PC-3 (cell line): Measurements from ENCODE around the gene AURKB.

ENCODE experiments used
- CTCF ChIP-seq: fragments of 300-600 bp; sonication (generic); conservative IDR thresholded peaks from 2 replicates; pipeline ENCODE4 v1.5.1; 2017; ENCODE audit warnings: antibody characterized with exemption, low read depth, mild to moderate bottlenecking, low read length
- EZH2 ChIP-seq: fragments of 300-600 bp; sonication (generic); IDR thresholded peaks from one replicate; pipeline ENCODE4 v1.6.1; 2017; ENCODE audit warnings: antibody characterized with exemption, mild to moderate bottlenecking, low read length; ENCODE audit not compliant: unreplicated experiment

- no peak for TF ChIP-seq CTCF
- TF ChIP-seq EZH2: no peak
Measured at GRCh38 chr17:8159459-8160223, 50.7 kb downstream of the AURKB start.
